Urothelium cell line (cell line): ENCODE results near the gene WWOX.

Source experiments
- DNase-seq: peaks from one replicate; pipeline ENCODE4 v3.0.0; 2011; ENCODE audit warnings: low spot score, mixed read lengths
- FAIRE-seq: peaks from 2 replicates; lab custom pipeline; 2011; peaks lifted over from hg19 to GRCh38; lab: Jason Lieb, UNC

The WWOX gene

GRCh38 chr16:78842950-78843349 is 743.5 kb downstream of the WWOX start:
- no peak for DNase-seq
- no peak for FAIRE-seq

- DNase-seq (no peak), FAIRE-seq (no peak)
These were observed 744.5 kb downstream of the WWOX start for GRCh38 chr16:78843978-78844377.

GRCh38 chr16:78844682-78845081 is 745.2 kb downstream of the WWOX start:
- FAIRE-seq (no peak), DNase-seq (no peak)

- FAIRE-seq (no peak), DNase-seq (no peak)
These were observed 751.8 kb downstream of the WWOX start for GRCh38 chr16:78851266-78851665.

- DNase-seq, result no peak
- no peak for FAIRE-seq
These were observed 752.7 kb downstream of the WWOX start for GRCh38 chr16:78852081-78852635.

GRCh38 chr16:78862022-78862421 is 762.6 kb downstream of the WWOX start:
- no peak for FAIRE-seq
- DNase-seq, result no peak

GRCh38 chr16:78866521-78866920 is 767.1 kb downstream of the WWOX start:
- DNase-seq (no peak), FAIRE-seq (no peak)

- DNase-seq (no peak), FAIRE-seq (no peak)
These were observed 770.0 kb downstream of the WWOX start for GRCh38 chr16:78869492-78869891.

GRCh38 chr16:78871241-78871640 is 771.8 kb downstream of the WWOX start:
- no peak for DNase-seq
- FAIRE-seq, result no peak

GRCh38 chr16:78876671-78877070 is 777.2 kb downstream of the WWOX start:
- FAIRE-seq, result no peak

GRCh38 chr16:78877114-78877655 is 777.7 kb downstream of the WWOX start:
- FAIRE-seq, result no peak
- DNase-seq, result no peak

More at GRCh38 chr16:78876671-78877070, 777.2 kb downstream of the WWOX start:
- DNase-seq, result no peak

- FAIRE-seq, result no peak
These were observed 779.1 kb downstream of the WWOX start for GRCh38 chr16:78878570-78878969.

GRCh38 chr16:78879011-78879410 is 779.6 kb downstream of the WWOX start:
- DNase-seq (no peak), FAIRE-seq (no peak)

More at GRCh38 chr16:78878570-78878969, 779.1 kb downstream of the WWOX start:
- DNase-seq, result no peak

- FAIRE-seq, result no peak
- no peak for DNase-seq
These were observed 782.7 kb downstream of the WWOX start for GRCh38 chr16:78882150-78882549.

GRCh38 chr16:78882751-78883150 is 783.3 kb downstream of the WWOX start:
- no peak for DNase-seq
- no peak for FAIRE-seq

- FAIRE-seq, result no peak
- no peak for DNase-seq
These were observed 784.8 kb downstream of the WWOX start for GRCh38 chr16:78884204-78884603.

- DNase-seq (no peak), FAIRE-seq (no peak)
These were observed 789.9 kb downstream of the WWOX start for GRCh38 chr16:78889346-78889745.

- FAIRE-seq, result no peak
These were observed 791.0 kb downstream of the WWOX start for GRCh38 chr16:78890373-78890895.

GRCh38 chr16:78892951-78893733 is 793.7 kb downstream of the WWOX start:
- DNase-seq, result no peak
- no peak for FAIRE-seq

More at GRCh38 chr16:78890373-78890895, 791.0 kb downstream of the WWOX start:
- DNase-seq, result no peak

- FAIRE-seq (no peak), DNase-seq (no peak)
These were observed 795.4 kb downstream of the WWOX start for GRCh38 chr16:78894886-78895285.

- no peak for FAIRE-seq
- DNase-seq, result no peak
These were observed 796.2 kb downstream of the WWOX start for GRCh38 chr16:78895681-78896080.

GRCh38 chr16:78896280-78896679 is 796.8 kb downstream of the WWOX start:
- DNase-seq, result no peak
- FAIRE-seq, result no peak
